ENCODE data around the gene SLC13A5.
"Not testable (repeated sequence)": the region's sequence is repeated elsewhere in the genome, so short reads cannot be mapped to it uniquely, and the experiment has no call there.

The SLC13A5 gene

GRCh38 chr17:6658411-6658810 is 54.8 kb downstream of the SLC13A5 start:
- DNase-seq: not testable (repeated sequence)

GRCh38 chr17:6657633-6658287 is 55.4 kb downstream of the SLC13A5 start:
- DNase-seq: no peak

GRCh38 chr17:6656797-6657632 is 56.2 kb downstream of the SLC13A5 start:
- DNase-seq: not testable (repeated sequence)

DNA sequence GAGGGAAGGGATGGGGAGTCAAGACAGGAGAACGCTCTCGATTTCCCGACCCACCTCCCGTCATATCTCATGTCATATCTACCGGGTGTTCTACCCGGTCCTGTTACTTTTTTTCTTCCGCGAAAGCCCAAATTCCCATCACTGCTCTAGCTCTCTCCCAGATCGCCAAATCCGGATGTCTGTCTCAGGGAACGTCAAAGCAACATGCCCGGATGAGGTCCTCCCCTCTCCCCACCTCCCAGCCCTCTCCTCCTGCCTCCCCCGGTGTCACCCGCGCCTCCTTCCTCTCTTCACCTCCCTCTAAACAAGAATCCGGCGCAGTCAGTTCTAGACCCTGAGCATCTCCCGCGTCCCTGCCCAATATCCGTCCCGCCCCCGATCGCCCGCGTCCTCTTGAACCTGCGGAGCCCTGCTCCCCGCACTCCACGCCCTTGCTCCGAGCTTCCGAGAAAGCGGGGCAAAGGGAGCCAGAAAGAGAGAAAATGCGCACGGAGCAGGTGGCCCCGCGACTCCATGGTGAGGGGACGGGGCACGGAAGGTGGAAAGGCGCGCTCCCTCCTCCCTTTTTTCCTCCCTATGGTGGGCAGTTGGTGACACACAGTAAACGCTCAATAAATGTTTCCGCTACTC is 57.3 kb downstream of the SLC13A5 start:
- DNase-seq: not testable (repeated sequence)

- no peak for DNase-seq
Measured at GRCh38 chr17:6654841-6655731, 58.1 kb downstream of the SLC13A5 start.

DNA sequence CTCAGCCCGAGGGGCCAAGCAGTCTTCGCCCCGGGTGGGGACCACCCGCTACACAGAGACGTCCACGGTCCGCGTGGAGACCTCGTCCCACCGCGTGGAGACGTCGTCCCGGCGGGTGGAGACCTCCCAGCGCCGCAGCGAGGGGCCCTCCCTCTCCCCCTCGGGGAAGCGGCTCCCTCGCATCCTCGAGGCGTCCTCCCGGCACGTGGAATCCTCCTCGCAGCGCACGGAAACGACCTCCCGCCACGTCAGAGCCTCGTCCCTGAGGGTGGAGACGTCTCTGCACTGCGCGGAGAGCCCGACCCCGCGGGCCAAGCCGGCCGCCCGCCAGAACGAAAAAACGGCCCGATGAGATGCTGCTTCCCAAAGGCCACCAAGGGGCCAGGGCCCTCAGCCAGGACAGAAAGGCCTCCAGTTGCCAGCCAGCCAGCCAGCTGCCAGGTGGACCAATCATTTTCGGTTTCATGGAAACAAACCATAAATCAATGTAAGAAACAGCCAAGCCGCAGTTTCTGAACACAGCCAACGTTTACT is 61.2 kb downstream of the SLC13A5 start:
- no peak for DNase-seq

- DNase-seq: peak; percentile 96
Measured at GRCh38 chr17:6651354-6651918, 61.7 kb downstream of the SLC13A5 start, which contains the start of the genes C17orf100 and MED31. TSS of gene C17orf100 (plus strand) at chr17:6651762. CDS start at chr17:6651914, 152 bp downstream. TSS of gene MED31 (minus strand) at chr17:6651605. CDS start at chr17:6651528, 77 bp downstream.

DNA sequence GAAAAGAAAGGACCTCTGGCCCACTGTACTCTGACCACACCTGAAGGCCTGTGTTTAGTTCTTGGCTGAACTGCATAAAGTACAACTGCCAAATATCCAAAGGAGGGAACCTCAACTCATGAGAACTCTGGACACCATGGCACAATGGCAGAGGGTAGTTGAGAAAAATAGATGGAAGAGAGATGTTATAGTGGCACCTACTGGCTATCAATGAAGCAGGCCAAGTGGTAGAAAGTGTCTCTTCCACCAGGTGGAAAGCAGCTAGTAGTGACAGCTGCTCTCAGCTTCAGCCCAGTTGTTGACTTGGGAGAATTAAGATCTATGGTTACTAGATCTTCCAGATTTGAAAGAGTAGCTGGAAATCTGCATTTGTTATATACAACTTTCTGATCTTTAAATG is 65.0 kb downstream of the SLC13A5 start:
- DNase-seq: no peak

GRCh38 chr17:6643451-6644125 is 69.6 kb downstream of the SLC13A5 start:
- DNase-seq: no peak

DNA sequence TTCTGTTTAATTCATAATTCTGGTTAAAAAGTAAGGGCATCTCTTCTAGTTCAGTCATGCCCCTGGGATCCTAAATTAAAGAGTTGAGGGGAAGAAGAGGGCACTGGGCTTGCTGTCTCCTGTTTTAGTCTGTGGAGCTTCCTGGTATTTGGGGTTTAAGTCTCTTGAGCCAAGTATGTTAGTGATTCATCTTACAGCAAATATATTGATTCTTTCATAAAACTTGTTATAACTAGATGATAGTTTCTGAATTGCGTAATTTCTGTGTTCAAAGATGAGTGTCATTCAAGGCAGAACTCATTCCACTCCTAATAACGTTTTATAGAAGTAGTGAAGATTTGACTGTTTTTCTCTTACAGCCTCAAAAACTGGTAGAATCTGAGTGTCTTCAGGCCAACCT is 70.6 kb downstream of the SLC13A5 start:
- DNase-seq: no peak

DNA sequence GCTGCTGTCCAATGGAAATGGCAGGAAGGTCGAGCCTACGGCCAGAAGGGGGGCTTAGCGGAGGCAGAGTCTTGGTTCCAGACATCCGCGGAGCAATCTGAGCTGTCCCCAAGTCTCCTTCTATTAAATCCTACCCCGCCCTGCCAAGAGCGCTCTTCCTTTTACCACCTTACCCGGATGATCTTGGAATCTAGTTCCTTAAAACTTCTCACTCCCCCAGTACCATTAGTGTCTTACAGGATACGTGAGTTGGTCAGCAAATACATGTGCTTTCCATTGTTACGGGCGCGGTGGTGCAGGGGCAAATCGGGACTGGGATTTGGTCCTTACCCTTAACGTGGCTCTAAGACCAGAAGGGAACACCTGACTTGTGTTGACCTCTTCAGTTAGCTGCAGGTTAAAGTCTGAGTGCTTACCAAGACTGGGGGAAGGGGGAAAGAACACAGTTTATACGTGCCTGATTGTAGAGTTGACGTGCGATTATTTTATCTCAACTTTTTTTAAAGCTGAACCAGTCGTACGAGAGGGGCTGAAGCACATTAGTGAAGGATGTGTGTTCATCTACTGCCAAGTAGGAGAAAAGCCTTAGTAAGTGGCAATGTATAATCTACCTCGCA is 71.8 kb downstream of the SLC13A5 start:
- DNase-seq: no peak

DNA sequence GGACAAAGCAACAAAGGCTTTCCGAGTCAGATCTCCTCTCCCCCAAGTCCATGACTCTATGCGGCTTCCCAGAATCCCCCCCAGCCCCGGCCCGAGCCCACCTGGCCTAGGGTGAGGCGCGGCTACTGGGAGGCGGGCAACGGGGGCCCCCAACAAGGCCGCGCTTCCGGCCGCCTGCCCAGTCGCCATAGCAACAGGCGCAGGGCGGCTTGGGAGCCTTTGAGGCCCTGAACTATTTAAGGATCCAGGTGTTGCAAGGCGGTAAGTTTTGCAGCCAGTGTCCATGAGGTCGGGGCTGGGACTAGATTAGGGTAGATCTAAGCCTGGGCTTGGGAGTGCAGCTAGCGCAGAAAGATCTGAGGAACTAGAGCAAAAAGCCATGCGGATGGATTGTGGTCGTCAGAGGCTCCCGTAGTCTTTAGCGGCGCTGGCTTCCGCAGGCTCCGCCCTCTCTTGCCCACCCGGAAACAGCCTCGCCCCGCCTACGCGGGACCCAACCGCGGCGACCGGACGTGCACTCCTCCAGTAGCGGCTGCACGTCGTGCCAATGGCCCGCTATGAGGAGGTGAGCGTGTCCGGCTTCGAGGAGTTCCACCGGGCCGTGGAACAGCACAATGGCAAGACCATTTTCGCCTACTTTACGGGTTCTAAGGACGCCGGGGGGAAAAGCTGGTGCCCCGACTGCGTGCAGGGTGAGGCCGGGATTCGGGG is 72.5 kb downstream of the SLC13A5 start, which contains the start of the genes KIAA0753 and TXNDC17:
TSS of gene KIAA0753 (minus strand) at position 176 of the 711 bp plus-strand sequence. CDS start 5,608 bp downstream, outside the sequence.
TSS of gene TXNDC17 (plus strand) at position 525 of the 711 bp plus-strand sequence. CDS start at position 548, 23 bp downstream.
- peak; percentile 96 for DNase-seq

DNA sequence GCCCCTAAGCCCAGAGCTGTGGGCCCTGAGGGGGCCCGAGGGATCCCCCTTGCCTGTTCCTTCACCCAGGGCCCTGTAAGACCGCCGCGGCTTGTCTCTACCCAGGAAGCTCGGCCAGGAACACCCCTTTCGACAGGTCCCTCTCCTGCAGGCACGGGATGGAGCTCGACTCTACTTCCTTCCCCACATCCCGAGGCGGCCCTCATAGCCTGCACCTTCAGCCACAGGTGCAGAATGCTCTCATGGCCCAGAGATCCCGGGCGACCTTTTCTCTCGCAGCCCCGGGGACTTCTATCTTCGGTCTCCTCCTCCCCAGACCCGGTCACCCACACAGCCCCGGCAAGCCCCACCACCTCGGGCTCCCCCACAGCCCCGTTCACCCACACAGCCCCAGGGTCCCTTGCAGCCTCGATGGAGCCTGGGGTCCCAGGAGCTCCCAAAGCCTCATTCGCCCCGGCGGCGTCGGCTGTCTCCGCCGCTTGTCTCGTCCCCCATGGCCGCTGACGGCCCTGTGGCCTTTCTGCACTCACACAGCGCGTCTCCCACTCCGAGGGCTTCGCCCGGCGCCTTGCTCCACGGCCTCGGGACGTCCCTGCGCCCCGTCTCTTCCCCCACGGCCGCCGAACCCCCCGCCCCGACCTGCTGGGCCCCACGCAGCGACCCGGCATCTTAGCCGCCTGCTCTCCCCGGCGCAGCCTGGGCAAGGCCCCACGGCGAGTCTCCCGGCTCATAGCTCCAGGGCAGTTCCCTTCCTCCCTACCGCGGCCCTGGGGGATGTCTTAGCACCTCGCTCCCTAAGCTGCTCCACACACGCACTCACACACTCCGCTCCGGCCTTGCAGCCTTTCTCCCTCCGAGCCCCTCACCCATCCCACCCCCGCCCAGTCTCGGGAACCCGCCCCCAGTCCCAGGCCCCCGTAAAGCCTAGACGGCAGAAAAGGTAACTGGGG is 73.3 kb downstream of the SLC13A5 start:
- peak; percentile 50 for DNase-seq

DNA sequence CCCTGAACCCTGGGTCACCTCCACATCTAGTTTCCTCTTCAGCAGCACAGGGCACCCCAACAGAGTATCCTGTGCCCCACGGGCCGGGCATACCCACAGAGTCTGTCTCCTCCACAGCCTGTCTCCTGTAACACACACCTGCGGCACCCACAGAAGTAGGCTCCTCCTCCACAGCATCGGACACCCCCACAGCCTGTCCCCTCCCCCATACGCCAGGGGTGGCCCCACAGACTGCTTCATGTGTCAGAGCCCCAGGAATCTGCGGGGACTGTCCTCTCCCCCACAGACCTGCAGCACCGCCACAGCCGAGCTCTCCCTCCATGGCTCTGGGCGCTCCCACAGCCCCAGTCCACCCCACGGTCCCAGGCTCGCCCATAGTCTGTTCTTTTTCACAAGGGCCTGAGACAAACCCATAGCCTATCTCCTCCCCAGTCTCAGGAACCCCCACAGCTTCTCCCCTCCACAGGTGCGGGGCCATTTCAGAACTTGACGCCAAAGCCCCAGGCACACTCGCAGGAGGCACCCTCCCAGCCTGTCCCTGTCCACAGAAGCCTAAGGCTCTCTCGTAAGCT is 74.1 kb downstream of the SLC13A5 start:
- DNase-seq: no peak

DNA sequence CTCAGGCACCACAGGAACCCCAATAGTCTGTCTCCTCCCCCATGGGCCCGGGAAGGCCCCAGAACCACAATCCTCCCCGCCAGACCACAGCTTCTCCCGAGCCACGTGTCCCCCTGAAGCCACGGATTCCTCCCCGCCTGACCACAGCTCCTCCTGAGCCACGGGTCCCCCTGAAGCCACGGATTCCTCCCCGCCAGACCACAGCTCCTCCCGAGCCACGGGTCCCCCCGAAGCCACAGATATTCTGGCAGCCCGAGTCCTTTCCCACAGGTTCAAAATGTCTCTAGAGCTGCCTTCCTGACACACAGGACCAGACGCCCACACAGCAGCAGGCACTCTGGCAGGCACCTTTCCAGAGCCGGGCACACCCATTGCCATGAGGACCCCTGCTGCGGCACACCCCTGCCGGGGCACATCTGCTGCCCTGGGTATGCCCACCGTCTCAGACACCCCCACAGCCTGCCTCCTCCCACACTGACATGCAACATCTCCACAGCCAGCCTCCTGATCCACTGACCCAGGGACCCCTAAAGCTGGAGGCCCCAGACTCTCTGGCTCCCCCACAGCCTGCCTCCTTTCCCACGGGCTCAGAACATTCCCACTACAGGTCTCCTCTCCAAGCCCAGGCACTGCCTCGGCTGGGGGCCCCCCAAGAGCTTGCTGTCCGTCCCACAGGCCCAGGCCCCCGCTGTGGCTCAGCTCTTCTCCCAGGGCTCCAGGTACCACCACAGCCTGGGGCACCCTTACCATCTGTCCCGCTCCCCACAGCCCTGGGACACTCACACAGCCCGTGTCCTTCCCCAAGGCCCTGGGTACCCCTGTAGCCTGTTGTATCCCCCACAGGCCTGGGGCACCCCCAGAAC is 74.9 kb downstream of the SLC13A5 start:
- no peak for DNase-seq

DNA sequence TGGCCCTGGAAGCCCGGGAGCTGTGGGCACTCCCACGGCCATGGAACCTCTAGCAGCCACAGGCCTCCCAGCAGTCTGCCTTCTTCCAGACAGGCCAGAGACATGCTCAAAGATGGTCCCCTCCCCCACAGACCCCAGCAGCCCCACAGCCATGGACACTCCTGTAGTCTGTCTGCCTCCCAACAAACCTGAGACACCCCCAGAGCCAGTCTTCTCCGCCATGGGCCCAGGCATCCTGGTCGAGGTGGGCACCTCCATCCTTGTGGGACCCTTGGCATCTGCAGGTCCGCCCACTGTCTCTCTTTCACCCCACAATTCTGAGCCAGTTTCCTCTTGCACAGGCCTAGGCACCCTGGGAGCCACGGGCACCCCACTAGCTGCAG is 75.7 kb downstream of the SLC13A5 start:
- DNase-seq: no peak

Data from activated CD4-positive, CD25-positive, alpha-beta regulatory T cell treated with anti-CD3 and anti-CD28 coated beads, Interleukin-2, amount 50 U/mL, for 72 hours (primary cell).